Erythroblast (primary cell): ENCODE results near the gene ALAS2.

Experiments
- GATA1 ChIP-seq: IDR thresholded peaks from 2 replicates; pipeline ENCODE4 v1.6.1; 2011; ENCODE audit warnings: low read depth, mild to moderate bottlenecking, control low read depth, low read length, moderate library complexity
- POLR2A ChIP-seq: IDR thresholded peaks from 2 replicates; pipeline ENCODE4 v1.6.1; 2011; ENCODE audit warnings: mild to moderate bottlenecking, low read length

GRCh38 chrX:54995621-54996020 lies 35.2 kb downstream of the ALAS2 start:
- TF ChIP-seq POLR2A (no peak), GATA1 (no peak)
